Measurements from ENCODE around the gene LRRTM1. TPM values are rescaled to one million over a fixed set of nuclear protein-coding genes. Genes with fewer than 3 reads are reported as not detected.

The LRRTM1 gene
- total RNA-seq, 1 donor from 2014 or later = not detected

GRCh38 chr2:80323610-80324009 is 19.1 kb upstream of the LRRTM1 start:
- Mint-ChIP-seq H3K4me3 (no peak overlapping the region), H3K27ac (no peak overlapping the region), H3K9me3 (no peaks in the 10 kb centered on the region), H3K36me3 (ENCODE audit: low read depth) (no peaks in the 10 kb centered on the region), H3K27me3 (peaks cover 3% of the 10 kb centered on the region), H3K4me1 (no peaks in the 10 kb centered on the region)
- no peak for DNase-seq
- intact Hi-C loops (cut with micrococcal nuclease) = no loop called here

DNA sequence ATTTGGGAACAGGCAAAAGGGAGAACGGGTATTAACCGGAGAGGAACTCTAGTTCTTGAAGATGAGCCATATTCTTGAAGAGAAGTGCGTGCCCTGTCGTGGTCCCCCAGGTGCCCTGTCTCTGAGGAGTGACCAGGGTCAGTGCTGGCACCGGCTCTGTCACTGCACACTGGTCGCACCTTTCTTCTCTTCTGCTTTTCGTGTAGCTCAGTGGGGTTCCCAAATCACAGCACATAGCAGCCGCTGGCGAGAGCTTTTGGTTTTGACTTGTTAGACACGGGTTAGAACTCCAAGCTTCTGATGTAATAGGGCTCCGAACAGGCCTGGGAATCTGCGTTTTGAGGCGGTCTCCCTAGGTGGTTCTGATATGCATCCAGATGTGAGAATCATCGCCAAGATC is 18.4 kb upstream of the LRRTM1 start:
- no peaks in the 10 kb centered on the region for H3K9me3 Mint-ChIP-seq
- H3K36me3 Mint-ChIP-seq (ENCODE audit: low read depth) = no peaks in the 10 kb centered on the region
- H3K27ac Mint-ChIP-seq = no peak overlapping the region
- H3K4me1 Mint-ChIP-seq = no peaks in the 10 kb centered on the region
- DNase-seq = no peak
- H3K27me3 Mint-ChIP-seq = peaks cover 3% of the 10 kb centered on the region
- intact Hi-C loops (cut with micrococcal nuclease) = no loop called here
- no peak overlapping the region for H3K4me3 Mint-ChIP-seq

GRCh38 chr2:80322311-80322920 is 17.9 kb upstream of the LRRTM1 start:
- no peak overlapping the region for H3K4me3 Mint-ChIP-seq
- H3K9me3 Mint-ChIP-seq = no peaks in the 10 kb centered on the region
- H3K27ac Mint-ChIP-seq = no peak overlapping the region
- peaks cover 3% of the 10 kb centered on the region for H3K27me3 Mint-ChIP-seq
- H3K36me3 Mint-ChIP-seq (ENCODE audit: low read depth) = no peaks in the 10 kb centered on the region
- intact Hi-C loops (cut with micrococcal nuclease) = no loop called here
- H3K4me1 Mint-ChIP-seq = no peaks in the 10 kb centered on the region
- no peak for DNase-seq

- intact Hi-C loops (cut with micrococcal nuclease) = no loop called here
- H3K36me3 Mint-ChIP-seq (ENCODE audit: low read depth) = no peaks in the 10 kb centered on the region
- H3K9me3 Mint-ChIP-seq = no peaks in the 10 kb centered on the region
- H3K4me3 Mint-ChIP-seq = no peak overlapping the region
- no peak overlapping the region for H3K27ac Mint-ChIP-seq
- DNase-seq = no peak
- H3K4me1 Mint-ChIP-seq = no peaks in the 10 kb centered on the region
- H3K27me3 Mint-ChIP-seq = no peaks in the 10 kb centered on the region
These were observed 7.8 kb upstream of the LRRTM1 start for GRCh38 chr2:80312282-80312839.

GRCh38 chr2:80311304-80311703 is 6.8 kb upstream of the LRRTM1 start:
- no peak for DNase-seq
- Mint-ChIP-seq H3K36me3 (ENCODE audit: low read depth) (no peaks in the 10 kb centered on the region), H3K27me3 (peaks cover 1% of the 10 kb centered on the region), H3K4me1 (no peaks in the 10 kb centered on the region), H3K9me3 (no peaks in the 10 kb centered on the region), H3K4me3 (no peak overlapping the region), H3K27ac (no peak overlapping the region)
- intact Hi-C loops (cut with micrococcal nuclease) = no loop called here

DNA sequence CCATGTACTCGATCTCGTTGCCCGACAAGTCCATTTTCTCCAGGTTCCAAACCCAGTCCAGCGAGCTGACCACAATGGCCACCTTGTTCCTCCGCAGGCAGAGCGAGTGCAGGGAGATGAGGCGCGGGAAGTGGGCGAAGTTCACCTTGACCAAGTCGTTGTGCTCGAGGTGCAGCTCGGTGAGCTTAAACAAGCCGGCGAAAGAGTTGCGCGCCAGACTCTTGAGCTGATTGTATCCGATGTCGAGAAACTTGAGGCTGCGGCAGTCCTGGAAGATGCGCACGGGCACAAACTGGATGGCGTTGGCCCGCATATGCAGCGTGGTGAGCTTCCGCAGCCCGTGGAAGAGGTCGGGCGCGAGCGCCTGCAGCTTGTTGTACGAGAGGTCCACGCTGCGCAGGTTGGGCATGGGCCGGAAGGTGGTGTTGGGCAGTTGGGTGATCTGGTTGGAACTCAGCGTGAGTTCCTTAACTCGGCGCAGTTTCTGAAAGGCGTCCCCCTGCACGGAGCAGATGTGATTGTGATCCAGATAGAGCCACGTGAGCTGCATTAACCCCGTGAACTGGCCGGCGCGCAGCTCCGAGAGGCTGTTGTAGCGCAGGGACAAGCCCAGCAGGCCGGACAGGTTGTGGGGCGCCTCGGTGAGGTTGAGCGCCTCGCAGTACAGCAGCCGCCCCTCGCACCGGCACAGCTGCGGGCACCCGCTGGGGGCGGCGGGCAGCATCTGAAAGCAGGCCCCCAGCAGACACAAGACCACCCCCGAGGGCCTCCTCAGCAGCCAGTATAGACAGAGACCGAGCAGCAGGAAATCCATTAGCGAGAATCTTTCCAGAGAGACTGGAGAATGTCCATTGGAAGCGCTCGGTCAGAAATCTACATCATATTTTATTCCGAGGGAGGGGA is 1.3 kb downstream of the LRRTM1 start:
- Mint-ChIP-seq H3K27ac (no peak overlapping the region), H3K9me3 (no peaks in the 10 kb centered on the region), H3K36me3 (ENCODE audit: low read depth) (peaks cover 4% of the 10 kb centered on the region), H3K27me3 (peaks cover 33% of the 10 kb centered on the region), H3K4me3 (no peak overlapping the region), H3K4me1 (no peaks in the 10 kb centered on the region)
- intact Hi-C loops (cut with micrococcal nuclease) = no loop called here
- DNase-seq = no peak

DNA sequence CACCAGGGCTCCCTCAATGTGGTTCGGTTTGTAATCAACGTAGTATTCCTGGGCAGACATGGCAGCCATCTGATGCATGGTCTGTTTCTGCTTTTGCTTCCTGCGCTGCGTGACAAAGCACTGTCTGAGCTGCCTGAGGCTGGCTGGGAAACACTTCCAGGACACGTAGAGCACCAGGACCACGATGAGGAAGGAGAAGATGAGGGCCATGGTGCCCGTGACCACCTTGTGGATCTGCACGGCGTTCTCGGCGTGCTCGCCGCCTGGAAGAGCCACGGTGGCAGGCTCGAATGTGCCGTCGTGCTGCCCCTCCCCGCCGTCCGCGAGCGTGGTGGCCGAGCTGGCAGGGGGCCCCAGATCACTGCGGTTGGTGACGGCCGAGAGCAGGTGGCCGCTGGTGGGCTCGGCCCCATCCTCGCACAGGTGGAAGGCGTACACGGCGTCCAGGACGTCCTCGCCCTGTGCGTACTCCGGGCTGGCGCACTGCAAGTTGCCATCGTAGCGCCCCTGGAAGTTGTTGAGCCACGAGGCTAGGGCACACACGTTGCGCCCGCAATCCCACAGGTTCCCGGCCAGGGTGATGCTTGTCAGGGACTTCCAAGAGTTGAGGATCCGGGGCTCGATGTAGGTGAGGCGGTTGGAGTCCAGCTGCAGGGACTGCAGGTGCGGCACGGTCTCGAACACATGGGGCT is 2.1 kb downstream of the LRRTM1 start:
- H3K4me1 Mint-ChIP-seq = no peaks in the 10 kb centered on the region
- H3K27ac Mint-ChIP-seq = no peak overlapping the region
- H3K4me3 Mint-ChIP-seq = no peak overlapping the region

DNA sequence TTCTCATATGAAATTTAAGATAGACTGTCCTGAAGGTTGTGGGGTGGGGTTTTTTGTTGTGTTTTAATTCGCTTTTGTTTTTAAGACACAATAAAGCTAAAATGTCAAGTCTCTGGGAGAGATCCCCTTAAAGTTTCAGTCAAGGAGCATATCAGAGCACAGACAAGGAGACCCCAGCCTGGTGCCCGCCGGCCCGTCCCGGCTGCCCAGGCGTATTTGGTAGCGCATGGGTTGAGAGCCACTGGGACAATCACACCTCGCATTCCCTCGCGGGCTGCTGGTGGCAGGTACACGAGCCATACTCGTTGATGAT is 2.6 kb downstream of the LRRTM1 start:
- intact Hi-C loops (cut with micrococcal nuclease) = no loop called here

More for the DNA sequence above, 2.1 kb downstream of the LRRTM1 start:
- intact Hi-C loops (cut with micrococcal nuclease) = no loop called here
- peaks cover 4% of the 10 kb centered on the region for H3K36me3 Mint-ChIP-seq (ENCODE audit: low read depth)
- peaks cover 33% of the 10 kb centered on the region for H3K27me3 Mint-ChIP-seq
- DNase-seq = no peak
- H3K9me3 Mint-ChIP-seq = no peaks in the 10 kb centered on the region

DNA sequence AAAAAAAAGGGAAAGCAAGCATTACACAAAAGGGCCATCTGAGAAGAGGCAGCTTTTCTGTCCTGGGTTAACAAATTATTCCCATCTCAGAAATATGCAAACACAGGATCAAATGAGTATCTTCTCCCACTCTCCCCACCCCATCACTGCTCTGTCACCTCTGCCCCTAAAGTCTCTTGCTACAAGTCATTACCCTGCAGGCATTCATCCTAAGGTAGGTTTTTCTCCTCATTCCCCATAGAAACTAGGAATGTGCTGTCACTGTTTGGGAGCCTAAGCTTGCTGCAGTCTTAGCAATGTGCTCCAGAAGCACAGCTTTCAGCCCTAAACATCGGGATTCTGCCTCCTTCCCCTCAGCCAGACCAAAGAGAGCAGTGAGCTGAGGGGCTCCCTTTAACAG is 3.6 kb downstream of the LRRTM1 start:
- H3K9me3 Mint-ChIP-seq = no peaks in the 10 kb centered on the region
- peaks cover 31% of the 10 kb centered on the region for H3K27me3 Mint-ChIP-seq
- H3K4me1 Mint-ChIP-seq = no peaks in the 10 kb centered on the region
- H3K36me3 Mint-ChIP-seq (ENCODE audit: low read depth) = peaks cover 4% of the 10 kb centered on the region
- no peak overlapping the region for H3K4me3 Mint-ChIP-seq
- DNase-seq = no peak
- intact Hi-C loops (cut with micrococcal nuclease) = no loop called here
- H3K27ac Mint-ChIP-seq = no peak overlapping the region

More for the DNA sequence above, 2.6 kb downstream of the LRRTM1 start:
- no peaks in the 10 kb centered on the region for H3K9me3 Mint-ChIP-seq
- H3K4me1 Mint-ChIP-seq = no peaks in the 10 kb centered on the region
- H3K27ac Mint-ChIP-seq = no peak overlapping the region
- H3K4me3 Mint-ChIP-seq = no peak overlapping the region
- DNase-seq = no peak
- H3K36me3 Mint-ChIP-seq (ENCODE audit: low read depth) = peaks cover 4% of the 10 kb centered on the region
- H3K27me3 Mint-ChIP-seq = peaks cover 33% of the 10 kb centered on the region

DNA sequence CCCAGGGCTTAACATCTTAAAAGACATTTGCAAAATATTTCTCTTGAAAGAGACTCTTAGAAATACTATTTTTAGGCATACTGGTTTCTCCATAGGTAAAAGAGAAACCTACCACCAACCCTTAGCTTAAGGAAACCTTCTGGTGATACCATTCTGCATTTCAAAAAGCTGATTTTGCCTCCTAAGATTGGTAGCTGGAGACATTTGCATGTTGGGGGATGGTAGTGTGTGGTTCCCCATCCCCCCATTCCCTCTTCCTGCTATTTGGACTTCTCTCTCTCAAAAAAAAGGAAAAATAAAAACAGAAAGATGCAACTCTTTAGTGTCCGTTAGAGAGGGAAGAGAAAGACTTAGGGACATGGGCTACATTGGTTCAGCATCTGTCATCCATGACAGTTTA is 4.2 kb downstream of the LRRTM1 start:
- no peaks in the 10 kb centered on the region for H3K4me1 Mint-ChIP-seq
- H3K27me3 Mint-ChIP-seq = peaks cover 30% of the 10 kb centered on the region
- no peak overlapping the region for H3K27ac Mint-ChIP-seq
- peaks cover 4% of the 10 kb centered on the region for H3K36me3 Mint-ChIP-seq (ENCODE audit: low read depth)
- no peak for DNase-seq
- no peak overlapping the region for H3K4me3 Mint-ChIP-seq
- intact Hi-C loops (cut with micrococcal nuclease) = no loop called here
- H3K9me3 Mint-ChIP-seq = no peaks in the 10 kb centered on the region

- Mint-ChIP-seq H3K4me3 (no peak overlapping the region), H3K27me3 (peaks cover 25% of the 10 kb centered on the region), H3K27ac (no peak overlapping the region), H3K36me3 (ENCODE audit: low read depth) (peaks cover 4% of the 10 kb centered on the region), H3K4me1 (no peaks in the 10 kb centered on the region), H3K9me3 (no peaks in the 10 kb centered on the region)
- intact Hi-C loops (cut with micrococcal nuclease) = no loop called here
- no peak for DNase-seq
These were observed 4.9 kb downstream of the LRRTM1 start for GRCh38 chr2:80299661-80300060.

DNA sequence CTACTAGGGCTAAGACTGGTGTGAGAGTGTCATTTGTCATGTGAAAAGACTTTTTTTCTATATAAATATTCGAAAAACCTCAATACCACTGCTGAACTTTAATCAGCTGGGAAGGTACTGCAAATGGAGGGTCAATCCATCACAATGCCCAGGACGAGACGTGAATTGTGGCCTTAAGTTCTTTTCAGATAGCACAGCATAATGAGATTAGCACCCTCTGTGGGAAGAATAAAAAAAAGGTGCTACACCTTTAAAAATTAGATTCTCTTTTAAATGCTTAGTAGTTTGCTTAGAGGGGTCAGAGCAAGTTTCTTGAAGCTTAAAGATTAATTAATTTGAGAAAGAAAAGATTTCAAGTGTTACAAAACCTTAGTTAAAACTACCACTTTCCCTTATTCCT is 5.6 kb downstream of the LRRTM1 start:
- DNase-seq = no peak
- intact Hi-C loops (cut with micrococcal nuclease) = no loop called here
- Mint-ChIP-seq H3K9me3 (no peaks in the 10 kb centered on the region), H3K27me3 (peaks cover 22% of the 10 kb centered on the region), H3K4me3 (no peak overlapping the region), H3K36me3 (ENCODE audit: low read depth) (peaks cover 4% of the 10 kb centered on the region), H3K27ac (no peak overlapping the region), H3K4me1 (no peaks in the 10 kb centered on the region)

- no peaks in the 10 kb centered on the region for H3K27me3 Mint-ChIP-seq
- H3K9me3 Mint-ChIP-seq = no peaks in the 10 kb centered on the region
- intact Hi-C loops (cut with micrococcal nuclease) = no loop called here
- no peaks in the 10 kb centered on the region for H3K4me1 Mint-ChIP-seq
- H3K36me3 Mint-ChIP-seq (ENCODE audit: low read depth) = no peaks in the 10 kb centered on the region
- no peak overlapping the region for H3K27ac Mint-ChIP-seq
- no peak for DNase-seq
- no peak overlapping the region for H3K4me3 Mint-ChIP-seq
These were observed 11.5 kb downstream of the LRRTM1 start for GRCh38 chr2:80293039-80293438.

- Mint-ChIP-seq H3K9me3 (no peaks in the 10 kb centered on the region), H3K4me1 (no peaks in the 10 kb centered on the region)
These were observed 12.1 kb downstream of the LRRTM1 start for GRCh38 chr2:80292474-80292873.

More at GRCh38 chr2:80292474-80292873, 12.1 kb downstream of the LRRTM1 start:
- Mint-ChIP-seq H3K36me3 (ENCODE audit: low read depth) (no peaks in the 10 kb centered on the region), H3K27me3 (no peaks in the 10 kb centered on the region), H3K27ac (no peak overlapping the region), H3K4me3 (no peak overlapping the region)
- intact Hi-C loops (cut with micrococcal nuclease) = no loop called here
- no peak for DNase-seq
